Sigmoid colon (tissue), 4 donors: Measurements from ENCODE around the gene PIP4K2A.

Experiments
- CTCF ChIP-seq, 4 experiments: fragments of 450-650 bp in 3 of 4; fragments of 200-600 bp in 1 of 4; IDR thresholded peaks; one replicate each; pipeline ENCODE4 v1.5.1; 2016 to 2019; ENCODE audit warnings: antibody characterized with exemption in 4 of 4, mild to moderate bottlenecking in 3 of 4, moderate library complexity in 2 of 4
- EP300 ChIP-seq, 4 donors: sonication (generic); formaldehyde crosslinking; IDR thresholded peaks; one replicate each; pipeline ENCODE4 v1.6.1; 2017; ENCODE audit warnings: antibody characterized with exemption in 4 of 4
- POLR2A ChIP-seq, 2 donors: fragments of 450-650 bp; IDR thresholded peaks; one replicate each; pipeline ENCODE4 v1.6.1; 2016; ENCODE audit warnings: antibody characterized with exemption in 2 of 2, mild to moderate bottlenecking in 2 of 2, moderate library complexity in 2 of 2
- POLR2AphosphoS5 ChIP-seq, 4 donors: sonication (generic); formaldehyde crosslinking; IDR thresholded peaks; one replicate each; pipeline ENCODE4 v1.6.1; 2017; ENCODE audit warnings: antibody characterized with exemption in 4 of 4

GRCh38 chr10:22534849-22535604, 179.4 kb downstream of the PIP4K2A start:
- TF ChIP-seq EP300 (IDR thresholded peaks at IDR 0.05) = no peak
- no peak for TF ChIP-seq POLR2AphosphoS5 (IDR thresholded peaks at IDR 0.05)
- no peak for TF ChIP-seq POLR2A (IDR thresholded peaks at IDR 0.05)
- no peak for TF ChIP-seq CTCF (IDR thresholded peaks at IDR 0.05)
